ENCODE results near the gene TBX2.
"Not testable (repeated sequence)": the region's sequence is repeated elsewhere in the genome, so short reads cannot be mapped to it uniquely, and the experiment has no call there.

Gene TBX2

GRCh38 chr17:61431594-61432311, 32.1 kb downstream of the TBX2 start:
- DNase-seq (ENCODE audit: low read depth in 2 of 2) = no peak

GRCh38 chr17:61436273-61436672, 36.6 kb downstream of the TBX2 start:
- no peak for DNase-seq (ENCODE audit: low read depth in 2 of 2)

- no peak for DNase-seq (ENCODE audit: low read depth in 2 of 2)
Observed at GRCh38 chr17:61436995-61437704, 37.5 kb downstream of the TBX2 start.

- no peak for DNase-seq (ENCODE audit: low read depth in 2 of 2)
Observed at GRCh38 chr17:61440697-61441096, 41.1 kb downstream of the TBX2 start.

GRCh38 chr17:61441507-61441906, 41.9 kb downstream of the TBX2 start:
- not testable (repeated sequence) for DNase-seq (ENCODE audit: low read depth in 2 of 2)

GRCh38 chr17:61442136-61442775, 42.6 kb downstream of the TBX2 start:
- DNase-seq (ENCODE audit: low read depth in 2 of 2) = no peak

GRCh38 chr17:61442878-61443474, 43.3 kb downstream of the TBX2 start:
- no peak for DNase-seq (ENCODE audit: low read depth in 2 of 2)

- DNase-seq (ENCODE audit: low read depth in 2 of 2) = no peak
Observed at GRCh38 chr17:61443475-61443882, 43.8 kb downstream of the TBX2 start.

- no peak for DNase-seq (ENCODE audit: low read depth in 2 of 2)
Observed at GRCh38 chr17:61444075-61444474, 44.4 kb downstream of the TBX2 start.

- no peak for DNase-seq (ENCODE audit: low read depth in 2 of 2)
Observed at GRCh38 chr17:61444831-61445230, 45.2 kb downstream of the TBX2 start.

GRCh38 chr17:61447358-61447757, 47.7 kb downstream of the TBX2 start:
- DNase-seq (ENCODE audit: low read depth in 2 of 2) = no peak

GRCh38 chr17:61448042-61448441, 48.4 kb downstream of the TBX2 start:
- no peak for DNase-seq (ENCODE audit: low read depth in 2 of 2)

GRCh38 chr17:61449140-61449539, 49.5 kb downstream of the TBX2 start:
- not testable (repeated sequence) for DNase-seq (ENCODE audit: low read depth in 2 of 2)

GRCh38 chr17:61449707-61450640, 50.3 kb downstream of the TBX2 start:
- DNase-seq (ENCODE audit: low read depth in 2 of 2) = no peak

GRCh38 chr17:61450641-61451537, 51.2 kb downstream of the TBX2 start:
- DNase-seq (ENCODE audit: low read depth in 2 of 2) = no peak

- DNase-seq (ENCODE audit: low read depth in 2 of 2) = no peak
Observed at GRCh38 chr17:61451538-61452300, 52.1 kb downstream of the TBX2 start.

- no peak for DNase-seq (ENCODE audit: low read depth in 2 of 2)
Observed at GRCh38 chr17:61452301-61453290, 53.0 kb downstream of the TBX2 start, which contains the start of gene TBX4. Gene TBX4, plus strand, starts transcription at chr17:61452422. Its CDS starts 4,069 bp downstream, at chr17:61456491.
